ENCODE results near the gene SLC30A1. TPM values are rescaled to one million over a fixed set of nuclear protein-coding genes. Genes with fewer than 3 reads are reported as not detected.

SLC30A1 gene
- total RNA-seq, 4 donors from 2014 or later = 10.1 to 17.3 (median 13.0) TPM

- Histone ChIP-seq H3K36me3 (no peaks in the 10 kb centered on the region), H3K4me1 (peaks cover 0 to 35% (median 11%) of the 10 kb centered on the region in 3 donors), H3K4me3 (no peak overlapping the region), H3K27ac (peak overlapping the region in 1 of 4 donors; percentile 95), H3K27me3 (no peaks in the 10 kb centered on the region), H3K9me3 (no peaks in the 10 kb centered on the region)
- 82 to 92% methylated on average over 5 to 9 of the region's 11 CpGs for WGBS, 2 donors (ENCODE audit: low coverage in 1 of 2)
- no peak for ATAC-seq
- TF ChIP-seq EP300 (IDR thresholded peaks at IDR 0.05) = no peak
- no peak for TF ChIP-seq POLR2A (IDR thresholded peaks at IDR 0.05)
Measured at GRCh38 chr1:211583011-211583992, 4.3 kb upstream of the SLC30A1 start.

- H3K4me3 ChIP-seq = no peak overlapping the region
- H3K27ac ChIP-seq = peak overlapping the region; percentile 72 to 97 (median 96)
- 27 to 30% methylated on average over 3 of the region's 3 CpGs for WGBS, 2 donors (ENCODE audit: low coverage in 1 of 2)
- H3K4me1 ChIP-seq = peaks cover 0 to 44% (median 11%) of the 10 kb centered on the region in 3 donors
- no peaks in the 10 kb centered on the region for H3K9me3 ChIP-seq
- H3K36me3 ChIP-seq = no peaks in the 10 kb centered on the region
- no peaks in the 10 kb centered on the region for H3K27me3 ChIP-seq
- TF ChIP-seq EP300 (IDR thresholded peaks at IDR 0.05) (no peak), POLR2AphosphoS5 (IDR thresholded peaks at IDR 0.05) (peak; percentile 34)
- ATAC-seq = peak; percentile 32
Measured at GRCh38 chr1:211581526-211581925, 2.6 kb upstream of the SLC30A1 start.

DNA sequence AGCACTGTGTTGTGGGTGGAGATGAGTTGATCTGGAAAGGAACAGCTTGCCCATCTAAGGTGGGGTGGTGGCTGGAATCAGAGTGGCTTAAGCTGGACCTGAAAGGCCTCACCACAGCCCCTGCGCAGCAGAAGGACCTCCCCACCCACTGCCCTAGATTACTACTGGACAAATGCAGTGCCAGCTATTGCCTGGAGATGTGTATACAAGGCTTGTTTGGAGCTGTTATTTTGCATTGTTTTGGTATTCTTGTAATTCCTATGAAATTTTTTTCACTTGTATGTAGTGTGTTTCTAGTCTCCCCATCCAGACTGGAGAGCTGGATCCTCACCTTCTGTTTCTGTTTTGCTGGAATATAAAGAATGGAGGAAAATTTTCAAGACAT, 1.3 kb upstream of the SLC30A1 start:
- Histone ChIP-seq H3K9me3 (no peaks in the 10 kb centered on the region), H3K4me3 (no peak overlapping the region), H3K27ac (peak overlapping the region; percentile 72 to 97 (median 96)), H3K27me3 (no peaks in the 10 kb centered on the region), H3K4me1 (peaks cover 0 to 57% (median 11%) of the 10 kb centered on the region in 3 donors), H3K36me3 (peaks cover 0 to 7% of the 10 kb centered on the region in 2 donors)
- TF ChIP-seq EP300 (IDR thresholded peaks at IDR 0.05) = no peak
- TF ChIP-seq POLR2A (IDR thresholded peaks at IDR 0.05) = no peak
- no peak for TF ChIP-seq CTCF (IDR thresholded peaks at IDR 0.05)
- TF ChIP-seq POLR2AphosphoS5 (IDR thresholded peaks at IDR 0.05) = no peak
- 20 to 44% methylated on average over 1 of the region's 1 CpG for WGBS, 2 donors (ENCODE audit: low coverage in 1 of 2)
- no peak for ATAC-seq

GRCh38 chr1:211579440-211580302, 710 bp upstream of the SLC30A1 start:
- H3K27me3 ChIP-seq = no peaks in the 10 kb centered on the region
- H3K9me3 ChIP-seq = no peaks in the 10 kb centered on the region
- 28 to 36% methylated on average over 4 to 5 of the region's 46 CpGs for WGBS, 2 donors (ENCODE audit: low coverage in 1 of 2)
- H3K4me3 ChIP-seq = peak overlapping the region; percentile 59 to 93
- peak; percentile 60 for ATAC-seq
- peak; percentile 5 for TF ChIP-seq POLR2AphosphoS5 (IDR thresholded peaks at IDR 0.05)
- TF ChIP-seq CTCF (IDR thresholded peaks at IDR 0.05) = peak in 1 of 4 experiments; percentile 16
- TF ChIP-seq EP300 (IDR thresholded peaks at IDR 0.05) = no peak
- H3K36me3 ChIP-seq = peaks cover 0 to 13% of the 10 kb centered on the region in 2 donors
- peaks cover 0 to 63% (median 11%) of the 10 kb centered on the region in 3 donors for H3K4me1 ChIP-seq
- H3K27ac ChIP-seq = peak overlapping the region; percentile 72 to 97 (median 96)

DNA sequence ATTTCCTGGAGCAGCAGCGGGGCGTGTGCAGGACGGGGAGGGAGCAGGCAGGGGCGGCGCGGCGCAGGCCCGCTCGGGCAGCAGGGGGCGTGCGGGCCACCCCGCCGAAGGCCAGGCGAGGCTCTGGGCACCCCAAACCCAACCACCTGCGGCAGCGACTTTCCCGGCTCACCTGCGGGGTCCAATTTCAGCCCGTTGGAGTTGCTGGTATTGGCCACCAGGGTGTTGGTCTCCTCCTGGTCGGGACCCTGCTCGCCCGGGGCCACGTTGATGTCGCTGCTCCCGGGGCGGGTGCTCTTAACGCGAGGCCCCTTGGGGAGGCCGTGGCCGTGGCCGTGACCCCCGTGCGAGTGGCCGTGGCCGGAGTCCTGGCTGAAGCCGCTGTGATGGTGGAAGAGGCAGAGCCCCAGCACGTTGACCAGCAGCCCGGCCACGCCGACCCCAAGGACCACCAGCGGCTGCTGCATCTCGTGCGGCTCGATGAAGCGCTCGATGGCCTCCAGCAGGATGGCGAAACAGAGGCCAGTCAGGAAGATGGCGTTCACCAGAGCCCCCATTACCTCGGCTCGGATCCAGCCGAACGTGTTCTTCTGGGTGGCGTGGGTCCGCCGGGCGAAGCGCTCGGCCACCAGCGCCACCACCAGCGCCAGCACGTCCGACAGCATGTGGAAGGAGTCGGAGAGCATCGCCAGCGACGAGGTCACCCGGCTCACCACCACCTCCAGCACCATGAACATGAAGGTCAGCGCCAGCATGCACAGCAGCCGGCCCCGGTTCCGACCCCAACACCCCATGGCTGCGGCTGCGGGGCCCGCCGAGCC, 932 bp downstream of the SLC30A1 start:
- peaks cover 0 to 79% (median 11%) of the 10 kb centered on the region in 3 donors for H3K4me1 ChIP-seq
- ATAC-seq = peak; percentile 49

More for the DNA sequence above, 932 bp downstream of the SLC30A1 start:
- Histone ChIP-seq H3K9me3 (no peaks in the 10 kb centered on the region), H3K27ac (peak overlapping the region; percentile 70 to 97 (median 96)), H3K36me3 (peaks cover 0 to 17% of the 10 kb centered on the region in 2 donors), H3K27me3 (no peaks in the 10 kb centered on the region), H3K4me3 (peak overlapping the region; percentile 59 to 93)
- no peak for TF ChIP-seq POLR2A (IDR thresholded peaks at IDR 0.05)
- peak; percentile 72 to 97 (median 86) for TF ChIP-seq CTCF (IDR thresholded peaks at IDR 0.05)
- TF ChIP-seq EP300 (IDR thresholded peaks at IDR 0.05) = no peak
- no peak for TF ChIP-seq POLR2AphosphoS5 (IDR thresholded peaks at IDR 0.05)
- no CpG with 5 or more reads among the region's 75 CpGs for WGBS, 2 donors (ENCODE audit: low coverage in 1 of 2)
